Right atrium auricular region (tissue), 2 donors: Measurements from ENCODE around the gene NRG2. TPM values are rescaled to one million over a fixed set of nuclear protein-coding genes. Genes with fewer than 3 reads are reported as not detected.

ENCODE experiments used
- DNase-seq: peaks from one replicate; pipeline ENCODE4 v3.0.0-alpha.2; 2019; ENCODE audit warnings: low spot score
- H3K27ac ChIP-seq, 2 donors: fragments of 200-600 bp; sonication (generic); 1 replicate in 1 of 2; 2 replicates in 1 of 2; pipeline ENCODE4 v1.5.1; 2016 to 2019
- H3K27me3 ChIP-seq, 2 donors: fragments of 200-600 bp; sonication (generic); one replicate each; pipeline versions ENCODE4 v1.5.1 to v1.6.0; 2017 to 2019
- H3K36me3 ChIP-seq: fragments of 200-600 bp; sonication (generic); one replicate; pipeline ENCODE4 v1.5.1; 2016
- H3K4me1 ChIP-seq, 2 donors: fragments of 200-600 bp; sonication (generic); one replicate each; pipeline versions ENCODE4 v1.5.1 to v1.6.0; 2017 to 2019
- H3K4me3 ChIP-seq, 2 donors: fragments of 200-600 bp; sonication (generic); 1 replicate in 1 of 2; 2 replicates in 1 of 2; pipeline ENCODE4 v1.5.1; 2017 to 2019; ENCODE audit warnings: mild to moderate bottlenecking in 1 of 2, moderate library complexity in 1 of 2
- H3K9me3 ChIP-seq, 2 donors: fragments of 200-600 bp; sonication (generic); one replicate each; pipeline ENCODE4 v1.5.1; 2019
- CTCF ChIP-seq, 2 donors: fragments of 200-600 bp; sonication (generic); IDR thresholded peaks; one replicate each; pipeline ENCODE4 v1.5.1; 2019; ENCODE audit warnings: antibody characterized with exemption in 2 of 2
- total RNA-seq, 2 donors: library from RNA; depleted of rRNA; stranded (reverse); fragments of >200 nt; gene quantifications; one replicate each; pipeline ENCODE4 v1.1.0, GENCODE V29; 2016

NRG2 gene
- total RNA-seq, 2 donors from 2014 or later, result 1.8 to 1.9 TPM

DNA sequence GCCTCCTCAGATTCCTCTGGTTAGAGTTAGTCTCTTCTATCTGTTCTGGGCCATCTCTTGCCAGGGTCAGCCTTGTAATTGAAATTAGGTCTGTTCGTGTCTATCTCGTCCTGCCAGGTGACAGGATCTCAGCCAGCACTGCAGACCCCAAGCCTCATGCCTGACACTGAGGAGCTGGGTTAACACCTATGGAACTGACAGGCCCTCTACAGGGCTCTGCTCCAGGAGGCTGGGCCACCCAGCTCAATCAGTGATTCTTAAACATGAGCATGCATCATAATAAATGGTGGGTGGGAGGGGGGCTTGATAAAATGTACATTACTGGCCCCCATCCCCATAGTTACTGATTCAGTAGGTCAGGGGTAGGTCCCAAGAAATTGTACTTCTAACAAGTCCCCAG is 144.1 kb downstream of the NRG2 start:
- no peaks in the 10 kb centered on the region for H3K9me3 ChIP-seq
- DNase-seq, result no peak
- H3K36me3 ChIP-seq, result no peaks in the 10 kb centered on the region
- H3K27me3 ChIP-seq, result no peaks in the 10 kb centered on the region
- TF ChIP-seq CTCF (IDR thresholded peaks at IDR 0.05), result no peak
- no peak overlapping the region for H3K27ac ChIP-seq
- no peak overlapping the region for H3K4me3 ChIP-seq
- H3K4me1 ChIP-seq, result peaks cover 0 to 32% of the 10 kb centered on the region in 2 donors

DNA sequence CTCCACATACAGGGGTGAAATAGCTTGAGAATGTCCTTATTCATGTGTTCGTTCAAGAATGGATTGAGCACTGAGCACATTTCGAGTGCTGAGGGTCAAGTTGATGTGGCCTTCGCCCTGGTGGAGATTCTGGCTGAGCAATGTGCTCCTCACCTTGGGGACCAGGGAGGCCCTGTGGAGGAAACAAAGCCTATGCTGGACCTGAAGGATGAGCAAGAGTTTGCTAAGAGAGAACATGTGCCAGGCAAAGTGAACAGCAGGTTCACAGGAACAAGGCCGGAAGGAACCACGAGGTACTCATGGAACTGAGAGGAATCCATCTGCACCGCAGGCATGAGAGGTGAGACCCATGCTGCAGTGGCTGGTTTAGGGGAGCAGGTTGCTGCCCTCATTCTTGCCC is 145.1 kb downstream of the NRG2 start:
- Histone ChIP-seq H3K27me3 (no peaks in the 10 kb centered on the region), H3K36me3 (no peaks in the 10 kb centered on the region), H3K27ac (no peak overlapping the region), H3K9me3 (no peaks in the 10 kb centered on the region), H3K4me1 (peaks cover 0 to 30% of the 10 kb centered on the region in 2 donors), H3K4me3 (no peak overlapping the region)
- no peak for DNase-seq
- TF ChIP-seq CTCF (IDR thresholded peaks at IDR 0.05), result no peak

DNA sequence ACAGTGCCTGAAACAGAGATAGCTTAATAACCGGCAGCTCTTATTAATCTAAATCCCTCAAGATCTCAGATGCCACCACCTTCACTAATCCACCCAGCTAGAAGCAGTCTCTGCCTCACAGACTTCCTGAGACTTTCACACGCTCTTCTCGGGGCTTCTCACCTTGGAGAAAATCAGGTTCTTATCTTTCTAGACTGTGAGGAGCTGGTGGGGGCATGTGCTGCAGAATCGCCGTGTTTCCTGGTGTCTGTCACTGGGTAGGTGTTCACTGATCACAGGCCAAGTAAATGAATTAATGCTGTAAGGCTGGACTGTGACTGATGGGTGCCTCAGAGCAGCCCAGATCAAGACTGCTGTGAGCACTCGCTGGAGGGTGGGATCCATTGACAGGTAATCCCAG is 145.8 kb downstream of the NRG2 start:
- DNase-seq, result no peak
- Histone ChIP-seq H3K27me3 (no peaks in the 10 kb centered on the region), H3K9me3 (no peaks in the 10 kb centered on the region), H3K4me1 (peaks cover 0 to 30% of the 10 kb centered on the region in 2 donors), H3K27ac (no peak overlapping the region), H3K4me3 (no peak overlapping the region), H3K36me3 (no peaks in the 10 kb centered on the region)
- TF ChIP-seq CTCF (IDR thresholded peaks at IDR 0.05), result no peak

DNA sequence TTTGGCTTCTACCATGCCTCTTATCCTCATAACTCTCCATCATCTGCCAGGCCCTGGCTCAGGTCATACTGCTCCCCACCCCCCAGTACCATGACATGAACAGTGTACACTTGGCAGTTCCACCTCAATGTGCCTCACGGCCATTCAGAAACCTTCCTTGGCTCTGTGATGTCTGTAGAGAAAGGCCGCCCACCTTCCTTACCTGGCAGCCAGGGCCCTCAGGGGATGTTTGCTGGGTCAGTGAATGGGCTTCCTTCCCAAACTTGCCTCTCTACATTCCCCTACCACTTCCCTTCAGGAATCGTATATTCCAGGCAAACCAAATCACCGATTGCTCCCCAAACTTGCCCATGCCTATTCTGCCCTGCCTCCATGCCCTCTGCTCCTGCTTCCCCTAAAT is 146.4 kb downstream of the NRG2 start:
- Histone ChIP-seq H3K27ac (no peak overlapping the region), H3K36me3 (no peaks in the 10 kb centered on the region), H3K4me1 (peaks cover 0 to 30% of the 10 kb centered on the region in 2 donors), H3K27me3 (no peaks in the 10 kb centered on the region), H3K4me3 (no peak overlapping the region), H3K9me3 (no peaks in the 10 kb centered on the region)
- no peak for TF ChIP-seq CTCF (IDR thresholded peaks at IDR 0.05)
- no peak for DNase-seq

DNA sequence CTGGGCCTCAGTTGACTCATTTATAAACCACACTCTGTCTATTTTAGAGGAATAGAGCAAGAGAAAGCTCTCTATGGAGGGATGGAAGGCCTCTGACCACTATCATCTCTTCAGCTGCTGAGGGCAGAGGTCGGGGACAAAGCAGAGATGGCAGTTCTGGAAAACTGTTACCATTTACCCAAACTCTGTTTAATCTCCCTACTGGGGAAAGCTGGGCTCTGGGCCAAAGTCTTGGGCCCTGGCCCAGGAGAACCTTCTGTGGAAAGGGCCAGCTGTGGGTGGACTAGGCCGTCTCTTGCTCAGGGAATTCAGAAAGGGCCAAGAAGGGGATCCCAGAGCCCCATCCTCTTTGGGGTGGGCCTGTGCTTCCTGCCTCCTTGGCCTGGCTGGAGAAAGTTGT is 147.5 kb downstream of the NRG2 start:
- no peak for DNase-seq
- no peak for TF ChIP-seq CTCF (IDR thresholded peaks at IDR 0.05)
- Histone ChIP-seq H3K4me3 (no peak overlapping the region), H3K36me3 (no peaks in the 10 kb centered on the region), H3K4me1 (peaks cover 0 to 30% of the 10 kb centered on the region in 2 donors), H3K27me3 (no peaks in the 10 kb centered on the region), H3K9me3 (no peaks in the 10 kb centered on the region), H3K27ac (no peak overlapping the region)

GRCh38 chr5:139895046-139895445 is 148.1 kb downstream of the NRG2 start:
- peaks cover 0 to 30% of the 10 kb centered on the region in 2 donors for H3K4me1 ChIP-seq
- DNase-seq, result no peak
- no peak overlapping the region for H3K4me3 ChIP-seq
- TF ChIP-seq CTCF (IDR thresholded peaks at IDR 0.05), result no peak
- no peaks in the 10 kb centered on the region for H3K36me3 ChIP-seq
- H3K9me3 ChIP-seq, result no peaks in the 10 kb centered on the region
- H3K27me3 ChIP-seq, result no peaks in the 10 kb centered on the region
- no peak overlapping the region for H3K27ac ChIP-seq
